ENCODE results near the gene COQ7.

DNA sequence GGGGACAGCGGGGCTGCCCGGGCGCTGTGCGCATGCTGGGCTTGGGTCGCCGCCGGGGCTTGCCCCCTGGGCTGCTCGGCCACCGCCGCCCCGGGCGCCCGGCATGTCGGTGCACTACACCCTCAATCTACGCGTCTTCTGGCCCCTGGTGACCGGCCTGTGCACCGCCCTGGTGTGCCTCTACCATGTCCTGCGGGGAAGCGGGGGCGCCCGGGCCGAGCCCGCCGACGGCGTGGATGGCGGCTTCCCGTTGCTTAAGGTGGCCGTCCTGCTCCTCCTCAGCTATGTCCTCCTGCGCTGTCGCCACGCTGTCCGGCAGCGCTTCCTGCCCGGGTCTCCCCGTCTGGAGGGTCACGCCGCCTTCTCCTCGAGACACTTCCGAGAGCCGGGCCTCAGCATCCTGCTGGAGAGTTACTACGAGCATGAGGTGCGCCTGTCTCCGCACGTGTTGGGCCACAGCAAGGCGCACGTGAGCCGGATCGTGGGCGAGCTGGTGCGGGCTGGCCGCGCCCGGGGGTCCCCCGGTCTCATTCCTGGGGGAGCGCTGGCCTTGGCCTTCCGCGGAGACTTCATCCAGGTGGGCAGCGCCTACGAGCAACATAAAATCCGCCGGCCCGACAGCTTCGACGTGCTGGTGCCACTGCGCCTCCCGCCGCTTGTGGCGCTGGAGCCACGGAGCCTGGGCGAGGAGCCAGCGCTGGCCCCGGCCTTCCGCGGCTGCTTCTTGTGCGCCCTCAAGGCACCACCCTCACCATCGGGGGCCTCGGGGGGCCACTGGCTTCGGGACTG is 47.1 kb downstream of the COQ7 start:
- no peak for TF ChIP-seq GATA2 (IDR thresholded peaks at IDR 0.05; ENCODE audit: low read depth, low read length)
- TF ChIP-seq GATA3 (IDR thresholded peaks at IDR 0.05; ENCODE audit: low read depth, low read length) = no peak
